Right hindlimb (tissue), 1 donor: ENCODE measurements around the gene TMEM52.

Experiments
- DNase-seq: peaks from one replicate; pipeline ENCODE4 v3.0.0-alpha.2; 2018

The TMEM52 gene

GRCh38 chr1:1926346-1926811, 7.3 kb upstream of the TMEM52 start:
- no peak for DNase-seq

DNA sequence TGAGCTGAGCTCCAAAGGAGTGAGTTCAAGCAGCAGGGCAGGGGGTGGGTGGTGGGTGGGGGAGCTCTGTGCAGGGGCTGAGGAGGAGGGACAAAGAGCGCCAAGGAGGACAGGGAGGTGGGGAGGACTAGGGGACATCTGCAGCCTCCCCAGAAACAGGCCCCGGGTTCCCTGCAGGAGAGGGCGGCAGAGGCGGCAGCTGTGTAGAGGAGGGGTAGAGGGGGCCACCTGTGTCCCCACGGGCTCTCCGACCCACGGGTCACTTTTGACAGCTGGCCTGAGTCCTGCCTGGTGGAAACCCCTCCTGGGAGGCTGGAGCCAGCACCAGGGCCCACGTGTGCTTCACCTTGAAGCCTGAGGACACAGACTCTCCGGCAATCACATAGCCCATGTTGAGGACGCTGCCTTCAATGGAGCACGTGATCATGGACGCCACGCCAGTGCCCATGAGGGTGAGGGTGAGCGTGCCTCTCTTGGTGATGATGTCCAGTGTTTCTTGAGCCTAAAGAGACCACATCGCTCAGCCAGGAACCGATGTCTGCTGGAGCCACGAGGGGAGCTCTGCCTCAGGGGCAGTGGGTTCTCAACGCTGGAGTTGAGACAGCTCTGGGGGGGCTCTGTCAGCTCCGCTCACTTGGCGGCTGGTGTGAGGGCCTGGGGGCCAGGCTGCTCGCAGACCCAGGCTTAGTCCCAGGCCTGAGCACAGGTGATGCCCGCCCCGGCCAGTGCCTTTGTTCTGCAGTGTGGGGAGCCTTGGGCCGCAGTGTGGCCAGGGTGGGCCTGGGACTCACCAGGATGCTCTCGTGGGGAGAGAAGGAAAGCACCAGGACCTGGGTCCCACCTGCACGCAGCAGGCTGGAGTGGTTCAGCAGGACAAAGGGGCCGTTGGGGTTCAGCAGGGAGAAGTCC, 6.6 kb upstream of the TMEM52 start:
- DNase-seq: peak; percentile 14

DNA sequence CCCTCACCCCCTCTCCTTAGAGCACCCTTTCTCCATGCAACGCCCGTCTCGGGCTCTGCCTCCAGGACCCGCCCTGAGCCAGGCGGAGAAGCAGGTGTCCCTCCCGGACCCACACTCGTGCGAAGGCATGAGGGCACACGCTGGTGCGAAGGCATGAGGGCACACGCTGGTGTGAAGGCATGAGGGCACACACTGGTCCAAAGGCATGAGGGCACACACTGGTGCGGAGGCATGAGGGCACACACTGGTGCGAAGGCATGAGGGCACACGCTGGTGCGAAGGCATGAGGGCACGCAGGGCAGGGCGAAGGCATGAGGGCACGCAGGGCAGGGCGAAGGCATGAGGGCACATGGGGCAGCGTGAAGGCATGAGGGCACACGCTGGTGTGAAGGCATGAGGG, 5.8 kb upstream of the TMEM52 start:
- peak; percentile 17 for DNase-seq

DNA sequence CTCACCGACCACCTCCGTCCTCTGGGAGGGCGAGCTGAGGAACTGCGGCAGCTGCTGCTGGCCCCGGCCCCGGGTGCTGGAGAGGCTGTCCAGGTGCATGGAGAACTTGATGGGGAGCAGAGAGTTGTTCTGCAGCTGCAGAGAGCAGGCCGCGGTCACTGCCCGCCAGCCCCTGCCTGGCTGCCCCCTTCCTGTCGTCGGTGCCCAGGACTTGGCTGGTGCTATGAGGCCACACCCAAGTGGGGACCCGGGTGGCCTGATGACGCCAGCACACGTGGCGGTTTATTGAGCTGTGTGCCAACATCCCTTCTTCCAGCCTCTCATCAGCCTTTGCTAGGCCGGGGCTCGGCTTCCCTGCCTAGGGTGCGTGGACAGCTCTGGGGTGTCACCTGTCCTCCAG, 5.3 kb upstream of the TMEM52 start:
- peak; percentile 68 for DNase-seq

DNA sequence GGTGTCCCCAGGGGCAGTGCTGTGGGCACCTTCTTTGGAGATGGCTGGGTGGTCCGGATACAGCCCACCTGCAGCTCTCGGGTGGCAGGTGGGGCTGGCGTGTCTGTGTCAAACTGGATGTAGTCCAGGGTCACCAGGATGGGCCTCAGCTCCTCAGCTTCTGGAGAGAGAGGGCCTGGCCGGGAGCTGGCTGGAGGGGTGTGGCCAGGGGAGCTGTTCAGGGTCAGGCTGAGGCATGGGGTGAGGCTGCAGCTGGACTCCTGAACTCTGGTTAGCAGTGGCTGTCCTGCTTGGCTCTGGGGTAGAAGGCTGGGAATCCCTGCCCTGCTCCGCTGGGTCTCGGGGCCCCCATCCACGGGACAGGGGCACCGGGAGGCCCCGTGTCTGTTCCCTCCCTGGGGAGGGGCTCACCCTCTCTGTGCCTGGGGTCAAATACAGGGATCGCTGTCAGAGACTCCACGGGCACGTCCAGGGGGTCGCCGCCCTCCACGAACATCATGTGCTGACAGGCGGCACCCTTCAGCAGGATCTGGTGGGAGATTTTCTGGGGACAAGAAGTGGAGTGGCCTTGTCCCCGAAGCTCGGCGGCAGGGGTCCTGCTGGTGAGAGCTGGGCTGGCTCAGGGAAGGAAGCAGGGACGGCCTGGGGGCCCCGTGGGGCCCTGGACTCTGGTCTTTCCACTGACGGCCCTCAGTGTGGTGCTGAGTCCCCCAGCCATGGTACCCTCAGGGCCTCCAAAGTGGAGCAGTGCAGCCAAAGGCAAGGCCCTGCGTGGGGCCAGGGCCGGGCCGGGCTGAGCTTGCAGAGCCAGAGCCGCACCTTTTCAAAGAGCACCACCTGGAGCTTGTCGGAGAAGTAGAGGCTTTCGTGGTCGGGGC, 4.1 kb upstream of the TMEM52 start:
- DNase-seq: peak; percentile 26

DNA sequence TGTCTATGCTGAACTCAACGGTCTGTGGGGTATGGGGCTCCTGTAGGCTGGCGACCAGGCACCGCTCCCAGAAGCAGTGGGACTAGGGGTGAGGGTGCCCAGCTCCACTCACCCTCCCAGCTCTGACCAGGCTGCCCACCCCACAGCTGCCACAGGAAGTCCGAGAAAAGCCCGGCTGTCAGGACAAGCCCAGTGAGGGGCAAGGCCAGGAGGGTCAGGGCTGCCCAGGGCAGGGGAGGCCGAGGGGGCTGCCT, 3.5 kb upstream of the TMEM52 start:
- no peak for DNase-seq

DNA sequence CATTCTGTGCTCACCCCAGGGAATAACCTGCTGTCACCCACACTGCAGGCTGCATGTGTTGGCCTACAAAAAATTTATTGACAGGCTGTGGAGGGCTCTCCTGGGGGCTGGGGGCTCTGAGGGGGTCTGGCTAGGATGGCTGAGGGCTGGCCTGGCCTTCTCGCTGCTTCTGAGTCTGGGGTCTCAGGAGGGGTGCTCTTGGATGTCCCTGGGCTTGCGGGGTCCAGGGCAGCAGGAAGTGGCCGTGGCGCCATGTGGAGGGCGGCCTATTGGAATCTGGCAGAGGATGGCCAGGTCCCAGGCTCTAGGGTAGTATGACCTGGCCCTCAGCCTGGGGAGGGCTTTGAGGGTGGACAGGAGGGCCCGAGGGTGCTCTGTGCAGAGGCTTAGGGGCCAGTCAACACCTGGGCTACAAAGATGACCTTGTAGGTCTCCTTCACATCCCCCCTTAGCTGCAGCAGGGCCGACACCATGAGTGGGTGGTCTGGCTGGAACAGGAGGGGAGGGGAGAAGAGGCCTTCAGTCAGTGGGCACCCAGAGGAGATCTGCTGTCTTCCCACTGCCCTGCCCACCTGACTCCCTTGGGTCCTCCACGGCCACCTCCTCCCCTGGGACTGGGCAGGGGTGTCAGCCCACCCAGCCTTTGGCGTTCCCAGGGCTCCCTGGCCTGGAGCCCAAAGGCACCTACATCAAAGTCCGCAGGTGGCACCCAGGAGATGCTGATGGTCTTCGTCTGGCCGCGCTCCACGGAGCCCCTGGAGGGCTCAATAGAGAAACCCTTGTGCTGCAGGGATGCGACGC, 3.0 kb upstream of the TMEM52 start:
- DNase-seq: no peak

DNA sequence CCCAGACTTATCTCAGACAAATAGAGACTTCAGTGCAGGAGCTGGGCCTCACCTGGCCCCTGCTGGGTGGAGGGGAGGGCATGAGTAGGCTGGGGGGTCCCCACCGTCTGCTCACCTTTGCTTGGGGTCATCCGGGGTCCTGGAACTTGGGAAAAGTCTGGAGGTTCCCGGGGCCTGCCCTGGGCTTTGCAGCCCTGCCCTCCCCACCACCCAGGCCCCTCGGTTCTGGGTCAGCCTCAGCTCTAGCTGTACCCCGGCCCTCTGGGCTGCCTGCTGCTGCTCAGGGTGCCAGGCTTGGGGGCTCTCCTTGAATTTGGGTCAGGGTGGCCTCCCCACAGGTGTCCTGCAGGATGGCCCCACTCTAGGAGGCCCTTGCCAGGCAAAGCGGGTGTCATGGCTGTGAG, 2.4 kb upstream of the TMEM52 start:
- DNase-seq: no peak

- DNase-seq: no peak
Measured at GRCh38 chr1:1920608-1921458, 1.8 kb upstream of the TMEM52 start.

DNA sequence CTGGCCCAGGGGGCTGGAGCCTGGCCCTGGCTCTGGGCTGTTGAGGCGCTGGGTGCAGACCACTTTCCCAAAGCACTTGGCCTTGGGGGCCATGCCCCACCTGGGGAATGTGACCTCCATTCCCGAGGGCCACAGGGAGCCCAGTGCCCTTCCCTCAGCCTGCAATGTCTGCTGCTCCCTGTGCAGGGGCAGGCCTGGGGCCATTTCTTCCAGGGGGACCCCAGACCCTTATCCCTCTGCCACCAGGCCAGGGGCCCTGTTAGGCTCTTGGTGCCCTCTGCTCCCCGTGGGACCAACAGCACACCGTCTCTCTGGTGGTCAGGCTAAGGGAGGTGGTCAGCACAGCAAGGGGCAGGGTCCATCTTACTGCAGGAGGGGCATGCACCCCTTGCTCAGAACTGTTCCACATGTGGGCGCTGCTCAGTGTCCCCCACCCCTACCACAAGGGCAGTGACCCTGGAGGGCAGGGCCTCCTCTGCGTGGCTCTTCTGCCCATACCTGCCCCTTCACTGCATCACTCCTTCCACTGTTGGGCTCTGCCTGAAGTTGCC, 1.1 kb upstream of the TMEM52 start:
- DNase-seq: peak; percentile 28

- DNase-seq: peak; percentile 97
Measured at GRCh38 chr1:1919304-1920056, 401 bp upstream of the TMEM52 start.

GRCh38 chr1:1917995-1918900, 831 bp downstream of the TMEM52 start:
- DNase-seq: no peak

- no peak for DNase-seq
Measured at GRCh38 chr1:1917304-1917976, 1.6 kb downstream of the TMEM52 start.

DNA sequence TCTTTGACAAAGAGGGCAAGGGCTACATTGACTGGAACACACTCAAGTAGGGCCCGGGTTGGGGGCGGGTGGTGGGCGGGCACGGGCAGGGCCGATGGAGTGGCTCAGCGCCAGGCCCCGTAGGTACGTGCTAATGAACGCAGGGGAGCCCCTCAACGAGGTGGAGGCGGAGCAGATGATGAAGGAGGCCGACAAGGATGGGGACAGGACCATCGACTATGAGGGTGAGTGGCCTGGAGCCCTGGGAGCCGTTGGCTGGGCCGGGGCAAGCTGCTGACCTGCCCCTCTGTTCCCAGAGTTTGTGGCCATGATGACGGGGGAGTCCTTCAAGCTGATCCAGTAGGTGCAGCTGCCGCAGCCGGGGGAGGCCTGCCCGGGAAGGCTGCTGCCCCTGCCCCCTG, 2.2 kb downstream of the TMEM52 start:
- DNase-seq: no peak

- DNase-seq: peak; percentile 23
Measured at GRCh38 chr1:1915911-1916840, 2.9 kb downstream of the TMEM52 start.

DNA sequence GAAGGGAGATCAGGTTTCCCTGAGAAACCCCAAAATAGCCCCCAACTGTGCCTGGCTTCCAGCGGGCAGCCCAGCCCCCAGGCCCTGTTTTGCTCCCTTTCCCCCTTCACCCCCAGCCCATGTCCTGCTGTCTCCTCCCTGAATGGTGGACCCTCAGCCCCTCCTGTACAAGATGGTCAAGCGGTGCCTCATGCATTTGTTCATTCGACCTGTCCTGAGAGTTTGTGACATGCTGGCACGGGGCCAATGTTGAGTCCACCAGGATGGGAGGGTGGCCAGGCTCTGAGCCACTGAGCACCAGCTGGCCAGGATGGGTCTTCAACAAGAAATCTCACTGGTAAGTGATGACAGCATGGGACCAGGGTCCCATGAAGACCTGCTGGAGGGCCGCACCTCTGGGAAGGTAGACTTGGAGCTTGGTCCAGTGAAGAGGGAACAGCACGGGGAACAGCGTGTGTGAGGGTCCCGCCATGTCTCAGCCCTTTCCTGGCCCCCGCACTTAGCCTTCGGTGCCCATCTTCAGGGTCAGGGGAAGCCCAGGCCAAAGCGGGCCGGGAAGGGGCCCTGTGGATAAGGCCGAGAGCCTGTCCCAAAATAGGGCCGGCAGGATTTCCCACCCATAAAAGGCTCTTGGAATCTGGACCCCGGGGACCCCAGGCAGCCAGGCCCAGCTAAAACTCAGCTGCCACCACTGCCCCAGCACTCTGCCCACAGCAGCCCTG, 3.9 kb downstream of the TMEM52 start, which contains the start of gene CALML6:
Gene CALML6, plus strand, starts transcription at position 290 of the 722 bp plus-strand sequence. Its CDS starts 21 bp downstream, at position 311.
- DNase-seq: peak; percentile 28
